ENCODE measurements around the gene FOXN1. TPM values are rescaled to one million over a fixed set of nuclear protein-coding genes. Genes with fewer than 3 reads are reported as not detected.

The FOXN1 gene
- total RNA-seq, 1 experiment from 2014 or later = not detected

DNA sequence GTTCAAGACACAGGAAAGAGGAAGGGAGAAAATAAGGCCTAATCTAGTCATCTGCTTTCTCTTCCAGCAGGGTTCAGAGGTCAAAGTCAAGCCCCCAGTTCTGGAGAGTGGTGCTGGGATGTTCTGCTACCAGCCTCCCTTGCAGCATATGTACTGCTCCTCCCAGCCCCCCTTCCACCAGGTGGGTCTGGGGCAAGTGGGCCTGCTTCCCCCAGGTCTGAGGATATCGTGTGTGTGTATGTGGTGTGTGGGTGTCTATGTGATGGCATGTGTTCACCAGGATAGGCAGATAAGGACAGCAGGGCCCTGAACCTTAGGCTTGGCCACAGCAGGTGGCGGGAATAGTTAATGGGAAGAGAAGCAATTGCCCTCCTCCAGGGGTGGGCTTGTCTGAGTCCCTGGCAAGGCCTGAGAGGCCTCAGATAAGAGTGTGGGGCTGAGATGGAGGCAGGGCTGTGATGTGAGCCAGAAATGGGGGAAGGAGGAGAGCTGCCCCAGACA, 21.1 kb downstream of the FOXN1 start:
- Mint-ChIP-seq H3K27me3 (ENCODE audit: unreplicated experiment) (peaks cover 27% of the 10 kb centered on the region), H3K4me1 (ENCODE audit: low read depth, unreplicated experiment) (peaks cover 8% of the 10 kb centered on the region), H3K27ac (ENCODE audit: unreplicated experiment) (no peak overlapping the region), H3K36me3 (ENCODE audit: insufficient read depth, unreplicated experiment) (peaks cover 4% of the 10 kb centered on the region), H3K9me3 (ENCODE audit: low read depth, unreplicated experiment) (no peaks in the 10 kb centered on the region), H3K4me3 (ENCODE audit: low read depth, unreplicated experiment) (no peak overlapping the region)
- TF ChIP-seq, protein P1, sequence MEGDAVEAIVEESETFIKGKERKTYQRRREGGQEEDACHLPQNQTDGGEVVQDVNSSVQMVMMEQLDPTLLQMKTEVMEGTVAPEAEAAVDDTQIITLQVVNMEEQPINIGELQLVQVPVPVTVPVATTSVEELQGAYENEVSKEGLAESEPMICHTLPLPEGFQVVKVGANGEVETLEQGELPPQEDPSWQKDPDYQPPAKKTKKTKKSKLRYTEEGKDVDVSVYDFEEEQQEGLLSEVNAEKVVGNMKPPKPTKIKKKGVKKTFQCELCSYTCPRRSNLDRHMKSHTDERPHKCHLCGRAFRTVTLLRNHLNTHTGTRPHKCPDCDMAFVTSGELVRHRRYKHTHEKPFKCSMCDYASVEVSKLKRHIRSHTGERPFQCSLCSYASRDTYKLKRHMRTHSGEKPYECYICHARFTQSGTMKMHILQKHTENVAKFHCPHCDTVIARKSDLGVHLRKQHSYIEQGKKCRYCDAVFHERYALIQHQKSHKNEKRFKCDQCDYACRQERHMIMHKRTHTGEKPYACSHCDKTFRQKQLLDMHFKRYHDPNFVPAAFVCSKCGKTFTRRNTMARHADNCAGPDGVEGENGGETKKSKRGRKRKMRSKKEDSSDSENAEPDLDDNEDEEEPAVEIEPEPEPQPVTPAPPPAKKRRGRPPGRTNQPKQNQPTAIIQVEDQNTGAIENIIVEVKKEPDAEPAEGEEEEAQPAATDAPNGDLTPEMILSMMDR (IDR thresholded peaks at IDR 0.05; ENCODE audit: unreplicated experiment) = no peak
- BruUV-seq (replicated peaks) = no TSS peak
- no peak for DNase-seq
- CTCF ChIA-PET = interaction anchor here (0.6 kb wide), 1 partner anchor 26 kb away, joined by 3 read pairs; the partner anchor contains the start of gene UNC119
- intact Hi-C loops (cut with micrococcal nuclease; ENCODE audit: unreplicated experiment) = no loop called here

- H3K4me3 Mint-ChIP-seq (ENCODE audit: low read depth, unreplicated experiment) = no peak overlapping the region
- H3K27ac Mint-ChIP-seq (ENCODE audit: unreplicated experiment) = no peak overlapping the region
- BruUV-seq (replicated peaks) = no TSS peak
- intact Hi-C loops (cut with micrococcal nuclease; ENCODE audit: unreplicated experiment) = no loop called here
- no peaks in the 10 kb centered on the region for H3K9me3 Mint-ChIP-seq (ENCODE audit: low read depth, unreplicated experiment)
- peak; percentile 65 for DNase-seq
- H3K36me3 Mint-ChIP-seq (ENCODE audit: insufficient read depth, unreplicated experiment) = peaks cover 4% of the 10 kb centered on the region
- CTCF ChIA-PET = interaction anchor here (0.6 kb wide), 1 partner anchor 25 kb away, joined by 3 read pairs; the partner anchor contains the start of gene UNC119
- peaks cover 32% of the 10 kb centered on the region for H3K27me3 Mint-ChIP-seq (ENCODE audit: unreplicated experiment)
- TF ChIP-seq, protein P1 (IDR thresholded peaks at IDR 0.05; ENCODE audit: unreplicated experiment) = no peak
- peaks cover 8% of the 10 kb centered on the region for H3K4me1 Mint-ChIP-seq (ENCODE audit: low read depth, unreplicated experiment)
These were observed 21.7 kb downstream of the FOXN1 start for GRCh38 chr17:28527859-28528258.

- CTCF ChIA-PET = no interaction called here
- DNase-seq = no peak
These were observed 22.3 kb downstream of the FOXN1 start for GRCh38 chr17:28528327-28529012.

GRCh38 chr17:28529013-28529400, 22.9 kb downstream of the FOXN1 start:
- BruUV-seq (replicated peaks) = no TSS peak
- Mint-ChIP-seq H3K9me3 (ENCODE audit: low read depth, unreplicated experiment) (no peaks in the 10 kb centered on the region), H3K27me3 (ENCODE audit: unreplicated experiment) (peaks cover 36% of the 10 kb centered on the region), H3K27ac (ENCODE audit: unreplicated experiment) (no peak overlapping the region), H3K4me3 (ENCODE audit: low read depth, unreplicated experiment) (no peak overlapping the region), H3K4me1 (ENCODE audit: low read depth, unreplicated experiment) (peaks cover 17% of the 10 kb centered on the region), H3K36me3 (ENCODE audit: insufficient read depth, unreplicated experiment) (peaks cover 4% of the 10 kb centered on the region)
- TF ChIP-seq, protein P1 (IDR thresholded peaks at IDR 0.05; ENCODE audit: unreplicated experiment) = no peak
- intact Hi-C loops (cut with micrococcal nuclease; ENCODE audit: unreplicated experiment) = no loop called here
- no peak for DNase-seq
- CTCF ChIA-PET = no interaction called here

More at GRCh38 chr17:28528327-28529012, 22.3 kb downstream of the FOXN1 start:
- Mint-ChIP-seq H3K27ac (ENCODE audit: unreplicated experiment) (no peak overlapping the region), H3K4me3 (ENCODE audit: low read depth, unreplicated experiment) (no peak overlapping the region), H3K4me1 (ENCODE audit: low read depth, unreplicated experiment) (peaks cover 14% of the 10 kb centered on the region), H3K27me3 (ENCODE audit: unreplicated experiment) (peaks cover 34% of the 10 kb centered on the region), H3K36me3 (ENCODE audit: insufficient read depth, unreplicated experiment) (peaks cover 4% of the 10 kb centered on the region), H3K9me3 (ENCODE audit: low read depth, unreplicated experiment) (no peaks in the 10 kb centered on the region)
- intact Hi-C loops (cut with micrococcal nuclease; ENCODE audit: unreplicated experiment) = no loop called here
- TF ChIP-seq, protein P1 (IDR thresholded peaks at IDR 0.05; ENCODE audit: unreplicated experiment) = no peak
- BruUV-seq (replicated peaks) = no TSS peak
